RWPE2 (cell line): ENCODE measurements around the gene TBK1.

Experiments
- ATAC-seq: fragments of 200-7000 bp; cut with Tn5 transposase; 3 replicates; pipeline ENCODE4 v1.9.1; 2021; ENCODE audit warnings: low read depth
- DNase-seq: peaks from one replicate; pipeline ENCODE4 v3.0.0-alpha.2; 2020; ENCODE audit warnings: low spot score
- H3K27ac ChIP-seq: fragments of 450-650 bp; 2 replicates; pipeline ENCODE4 v1.5.1; 2017; ENCODE audit warnings: mild to moderate bottlenecking; ENCODE audit not compliant: poor library complexity, severe bottlenecking
- H3K27me3 ChIP-seq: fragments of 250-450 bp; sonication (Bioruptor Pico); 2 replicates; pipeline ENCODE4 v1.5.1; 2021; ENCODE audit warnings: mild to moderate bottlenecking, moderate library complexity; ENCODE audit not compliant: insufficient read depth, poor library complexity, severe bottlenecking
- H3K36me3 ChIP-seq: fragments of 250-450 bp; sonication (Bioruptor Pico); 2 replicates; pipeline ENCODE4 v1.5.1; 2020; ENCODE audit warnings: low read depth, mild to moderate bottlenecking, moderate library complexity
- H3K4me1 ChIP-seq: fragments of 250-450 bp; sonication (Bioruptor Pico); 2 replicates; pipeline ENCODE4 v1.5.1; 2021; ENCODE audit warnings: mild to moderate bottlenecking, moderate library complexity; ENCODE audit not compliant: insufficient read depth, poor library complexity, severe bottlenecking
- H3K4me3 ChIP-seq: fragments of 250-450 bp; sonication (Bioruptor Pico); 2 replicates; pipeline ENCODE4 v1.5.1; 2021; ENCODE audit warnings: mild to moderate bottlenecking, moderate library complexity; ENCODE audit not compliant: severe bottlenecking
- H3K9me3 ChIP-seq: fragments of 250-450 bp; sonication (Bioruptor Pico); 2 replicates; pipeline ENCODE4 v1.5.1; 2021; ENCODE audit warnings: mild to moderate bottlenecking, moderate library complexity; ENCODE audit not compliant: severe bottlenecking
- TF ChIP-seq, protein P1 (sequence below): fragments of 450-650 bp; IDR thresholded peaks from one replicate; pipeline ENCODE4 v1.5.1; 2017; ENCODE audit warnings: mild to moderate bottlenecking, moderate library complexity; ENCODE audit not compliant: poor library complexity, severe bottlenecking

TBK1 gene

DNA sequence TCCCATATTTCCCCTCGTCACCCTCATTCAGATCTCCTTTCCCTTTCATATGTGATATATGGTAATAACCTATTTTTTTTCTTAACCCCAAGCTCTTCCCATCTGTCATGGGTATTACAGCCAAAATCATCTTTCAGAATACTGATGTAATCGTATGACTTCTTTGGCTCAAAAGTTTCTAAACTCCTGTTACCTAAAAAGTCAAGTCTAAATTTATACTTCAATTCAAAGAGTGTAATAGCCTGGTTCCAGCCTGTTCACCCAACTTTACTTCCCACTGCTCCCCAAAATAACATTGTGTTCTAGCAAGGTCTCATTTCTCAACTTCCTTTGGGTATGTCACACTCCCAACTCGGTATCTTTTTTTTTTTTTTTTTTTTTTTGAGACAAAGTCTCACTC is 48.5 kb downstream of the TBK1 start:
- H3K36me3 ChIP-seq, result peaks cover 68% of the 10 kb centered on the region
- no peak overlapping the region for H3K4me3 ChIP-seq
- ATAC-seq (no peak), DNase-seq (no peak)
- H3K27me3 ChIP-seq, result no peaks in the 10 kb centered on the region
- no peaks in the 10 kb centered on the region for H3K9me3 ChIP-seq
- no peaks in the 10 kb centered on the region for H3K4me1 ChIP-seq
- TF ChIP-seq, protein P1, sequence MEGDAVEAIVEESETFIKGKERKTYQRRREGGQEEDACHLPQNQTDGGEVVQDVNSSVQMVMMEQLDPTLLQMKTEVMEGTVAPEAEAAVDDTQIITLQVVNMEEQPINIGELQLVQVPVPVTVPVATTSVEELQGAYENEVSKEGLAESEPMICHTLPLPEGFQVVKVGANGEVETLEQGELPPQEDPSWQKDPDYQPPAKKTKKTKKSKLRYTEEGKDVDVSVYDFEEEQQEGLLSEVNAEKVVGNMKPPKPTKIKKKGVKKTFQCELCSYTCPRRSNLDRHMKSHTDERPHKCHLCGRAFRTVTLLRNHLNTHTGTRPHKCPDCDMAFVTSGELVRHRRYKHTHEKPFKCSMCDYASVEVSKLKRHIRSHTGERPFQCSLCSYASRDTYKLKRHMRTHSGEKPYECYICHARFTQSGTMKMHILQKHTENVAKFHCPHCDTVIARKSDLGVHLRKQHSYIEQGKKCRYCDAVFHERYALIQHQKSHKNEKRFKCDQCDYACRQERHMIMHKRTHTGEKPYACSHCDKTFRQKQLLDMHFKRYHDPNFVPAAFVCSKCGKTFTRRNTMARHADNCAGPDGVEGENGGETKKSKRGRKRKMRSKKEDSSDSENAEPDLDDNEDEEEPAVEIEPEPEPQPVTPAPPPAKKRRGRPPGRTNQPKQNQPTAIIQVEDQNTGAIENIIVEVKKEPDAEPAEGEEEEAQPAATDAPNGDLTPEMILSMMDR, result no peak
- no peak overlapping the region for H3K27ac ChIP-seq

GRCh38 chr12:64501486-64501885 is 49.6 kb downstream of the TBK1 start:
- Histone ChIP-seq H3K4me3 (no peak overlapping the region), H3K4me1 (no peaks in the 10 kb centered on the region), H3K9me3 (no peaks in the 10 kb centered on the region), H3K27ac (no peak overlapping the region), H3K36me3 (peaks cover 57% of the 10 kb centered on the region), H3K27me3 (no peaks in the 10 kb centered on the region)
- no peak for ATAC-seq
- TF ChIP-seq, protein P1, result no peak
- DNase-seq, result no peak

GRCh38 chr12:64506955-64507354 is 55.0 kb downstream of the TBK1 start:
- no peak for DNase-seq
- no peak for ATAC-seq
- Histone ChIP-seq H3K4me3 (no peak overlapping the region), H3K27ac (no peak overlapping the region), H3K27me3 (no peaks in the 10 kb centered on the region), H3K4me1 (no peaks in the 10 kb centered on the region), H3K9me3 (no peaks in the 10 kb centered on the region), H3K36me3 (peaks cover 10% of the 10 kb centered on the region)
- TF ChIP-seq, protein P1, result no peak

GRCh38 chr12:64510667-64511066 is 58.7 kb downstream of the TBK1 start:
- no peak overlapping the region for H3K27ac ChIP-seq
- no peaks in the 10 kb centered on the region for H3K9me3 ChIP-seq
- no peaks in the 10 kb centered on the region for H3K36me3 ChIP-seq
- no peak for DNase-seq
- no peak overlapping the region for H3K4me3 ChIP-seq
- TF ChIP-seq, protein P1, result no peak
- H3K27me3 ChIP-seq, result no peaks in the 10 kb centered on the region
- no peak for ATAC-seq
- no peaks in the 10 kb centered on the region for H3K4me1 ChIP-seq

GRCh38 chr12:64518396-64518795 is 66.5 kb downstream of the TBK1 start:
- TF ChIP-seq, protein P1, result no peak

More at GRCh38 chr12:64518396-64518795, 66.5 kb downstream of the TBK1 start:
- DNase-seq (no peak), ATAC-seq (no peak)
- H3K27me3 ChIP-seq, result no peaks in the 10 kb centered on the region
- no peaks in the 10 kb centered on the region for H3K9me3 ChIP-seq
- H3K4me1 ChIP-seq, result peaks cover 4% of the 10 kb centered on the region
- no peak overlapping the region for H3K4me3 ChIP-seq
- no peak overlapping the region for H3K27ac ChIP-seq
- H3K36me3 ChIP-seq, result no peaks in the 10 kb centered on the region
